ENCODE measurements around the gene LCA5L.
"Not testable (repeated sequence)": the region's sequence is repeated elsewhere in the genome, so short reads cannot be mapped to it uniquely, and the experiment has no call there.

LCA5L gene

GRCh38 chr21:39386899-39387298 lies 58.7 kb downstream of the LCA5L start:
- no peak for DNase-seq

- no peak for DNase-seq
Measured at GRCh38 chr21:39386194-39386593, 59.4 kb downstream of the LCA5L start.

- DNase-seq = no peak
Measured at GRCh38 chr21:39385299-39386145, 60.1 kb downstream of the LCA5L start.

- no peak for DNase-seq
Measured at GRCh38 chr21:39384674-39385298, 60.8 kb downstream of the LCA5L start.

- not testable (repeated sequence) for DNase-seq
Measured at GRCh38 chr21:39382096-39382495, 63.5 kb downstream of the LCA5L start.

- DNase-seq = no peak
Measured at GRCh38 chr21:39381009-39381408, 64.6 kb downstream of the LCA5L start.

GRCh38 chr21:39379986-39380891 lies 65.3 kb downstream of the LCA5L start:
- peak; percentile 87 for DNase-seq

GRCh38 chr21:39377444-39378050 lies 68.0 kb downstream of the LCA5L start:
- DNase-seq = no peak

- DNase-seq = no peak
Measured at GRCh38 chr21:39375446-39375845, 70.1 kb downstream of the LCA5L start.

GRCh38 chr21:39374046-39374445 lies 71.5 kb downstream of the LCA5L start:
- no peak for DNase-seq

GRCh38 chr21:39373634-39374033 lies 71.9 kb downstream of the LCA5L start:
- DNase-seq = peak; percentile 68

- DNase-seq = not testable (repeated sequence)
Measured at GRCh38 chr21:39369896-39370288, 75.7 kb downstream of the LCA5L start.

GRCh38 chr21:39367783-39368182 lies 77.8 kb downstream of the LCA5L start:
- no peak for DNase-seq

GRCh38 chr21:39366563-39366962 lies 79.0 kb downstream of the LCA5L start:
- DNase-seq = no peak

GRCh38 chr21:39364949-39365348 lies 80.6 kb downstream of the LCA5L start:
- DNase-seq = no peak

- no peak for DNase-seq
Measured at GRCh38 chr21:39363607-39364555, 81.7 kb downstream of the LCA5L start.

GRCh38 chr21:39362733-39363132 lies 82.8 kb downstream of the LCA5L start:
- no peak for DNase-seq

- DNase-seq = no peak
Measured at GRCh38 chr21:39359382-39359781, 86.2 kb downstream of the LCA5L start.

Data from NCI-H1694 (cell line).